K562 (cell line): ENCODE results near the gene ARHGAP42. TPM values are rescaled to one million over a fixed set of nuclear protein-coding genes. Genes with fewer than 3 reads are reported as not detected.

ENCODE experiments used
- ATAC-seq: fragments of 200-7000 bp; cut with Tn5 transposase; 3 replicates; pipeline ENCODE4 v1.9.1; 2020; ENCODE audit warnings: moderate library complexity
- BruUV-seq: library from RNA; stranded (reverse); fragments of 400-500 nt; replicated peaks from 2 replicates; lab custom pipeline; 2021; lab: Mats Ljungman, UMichigan
- CTCF ChIA-PET: fragments of 300-600 bp; formaldehyde crosslinking; extraction: SDS; loops from one replicate; lab custom pipeline; 2021; ENCODE audit warnings: low intra/inter-chr PET ratio; lab: Yijun Ruan, JAX
- POLR2A ChIA-PET: fragments of 300-600, 350-650 bp; sonication (Branson Sonifier 250); formaldehyde crosslinking; extraction: SDS; loops from one replicate; lab custom pipeline; 2021; ENCODE audit warnings: antibody characterized with exemption, inconsistent platforms; lab: Yijun Ruan, JAX
- DNase-seq, 4 experiments: peaks; one replicate each; pipeline versions ENCODE4 v3.0.0 to v3.0.0-alpha.2; 2011 to 2018; ENCODE audit warnings: low spot score in 3 of 4, mixed read lengths in 3 of 4; ENCODE audit errors: extremely low read depth in 1 of 4
- FAIRE-seq: peaks from 2 replicates; lab custom pipeline; 2011; peaks lifted over from hg19 to GRCh38; lab: Jason Lieb, UNC
- H2AFZ ChIP-seq: 2 replicates; pipeline ENCODE4 v1.6.0; 2011; ENCODE audit warnings: low read depth, low read length, control low read depth, inconsistent platforms
- H3K27ac ChIP-seq: fragments of 200-600 bp; 3 replicates; pipeline ENCODE4 v1.8.0; 2011; ENCODE audit warnings: low read depth, mild to moderate bottlenecking, control low read depth, inconsistent platforms, low read length, moderate library complexity, mixed read lengths; ENCODE audit errors: extremely low read depth
- H3K27me3 ChIP-seq, 2 experiments: fragments of 300-600 bp in 1 of 2; 2 replicates in 1 of 2; 3 replicates in 1 of 2; pipeline versions ENCODE4 v1.6.0 to v1.8.0; 2011; ENCODE audit warnings: inconsistent platforms in 2 of 2, low read length in 2 of 2, mild to moderate bottlenecking in 1 of 2, mixed read lengths in 1 of 2, moderate library complexity in 1 of 2; ENCODE audit not compliant: control insufficient read depth in 2 of 2, insufficient read depth in 2 of 2
- H3K36me3 ChIP-seq: fragments of 300-600 bp; 3 replicates; pipeline ENCODE4 v1.8.0; 2011; ENCODE audit warnings: mild to moderate bottlenecking, low read length, inconsistent platforms; ENCODE audit not compliant: control insufficient read depth, insufficient read depth
- H3K4me1 ChIP-seq, 2 experiments: fragments of 200-600 bp in 1 of 2; replicated peaks in 1 of 2; 2 replicates in 1 of 2; 3 replicates in 1 of 2; pipeline versions ENCODE4 v1.5.1 to v1.8.0; 2011; ENCODE audit warnings: inconsistent platforms in 2 of 2, low read length in 2 of 2, mild to moderate bottlenecking in 1 of 2, mixed read lengths in 1 of 2, moderate library complexity in 1 of 2; ENCODE audit not compliant: control insufficient read depth in 2 of 2, insufficient read depth in 2 of 2
- H3K4me2 ChIP-seq: 2 replicates; pipeline ENCODE4 v1.6.1; 2011; ENCODE audit warnings: low read length, control low read depth, inconsistent platforms, mixed read lengths; ENCODE audit not compliant: insufficient read depth
- H3K4me3 ChIP-seq: fragments of 200-600 bp; sonication (generic), shearing (Covaris generic); 2 replicates; pipeline ENCODE4 v1.5.1; 2016; ENCODE audit warnings: control low read depth, inconsistent platforms
- H3K79me2 ChIP-seq: fragments of 200-600 bp; 3 replicates; pipeline ENCODE4 v1.8.0; 2011; ENCODE audit warnings: low read length, inconsistent platforms; ENCODE audit not compliant: control insufficient read depth, insufficient read depth
- H3K9ac ChIP-seq, 2 experiments: 2 replicates each; pipeline versions ENCODE4 v1.6.0 to v1.6.1; 2011; ENCODE audit warnings: low read depth in 2 of 2, low read length in 2 of 2, control low read depth in 1 of 2, inconsistent platforms in 1 of 2, mild to moderate bottlenecking in 1 of 2, mixed read lengths in 1 of 2; ENCODE audit not compliant: insufficient read depth in 1 of 2
- H3K9me1 ChIP-seq: one replicate; pipeline ENCODE4 v1.6.0; 2011; ENCODE audit warnings: inconsistent platforms, mild to moderate bottlenecking, low read length, moderate library complexity; ENCODE audit not compliant: control insufficient read depth, insufficient read depth
- H3K9me3 ChIP-seq: replicated peaks from 2 replicates; pipeline ENCODE4 v1.5.1; 2011; ENCODE audit warnings: low read depth, low read length, inconsistent platforms; ENCODE audit not compliant: control insufficient read depth, insufficient read depth
- H4K20me1 ChIP-seq: replicated peaks from 2 replicates; pipeline ENCODE4 v1.6.1; 2011; ENCODE audit warnings: low read length, inconsistent platforms, mixed read lengths; ENCODE audit not compliant: control insufficient read depth, insufficient read depth
- CBX3 ChIP-seq, 2 experiments: IDR thresholded peaks; 1 replicate in 1 of 2; 2 replicates in 1 of 2; pipeline ENCODE4 v1.6.1; 2012; ENCODE audit warnings: inconsistent platforms in 2 of 2, low read length in 2 of 2, borderline replicate concordance in 1 of 2, control low read depth in 1 of 2
- ETV6 ChIP-seq, 3 experiments: fragments of 150-350 bp in 1 of 3; sonication (generic) in 1 of 3; formaldehyde crosslinking in 1 of 3; IDR thresholded peaks; 2 replicates each; pipeline versions ENCODE4 v1.6.1 to v1.8.0; 2014 to 2022; ENCODE audit warnings: borderline replicate concordance in 2 of 3, low read depth in 2 of 3, antibody characterized with exemption in 1 of 3, low read length in 1 of 3, mild to moderate bottlenecking in 1 of 3, missing genetic modification reagents in 1 of 3
- GABPA ChIP-seq: fragments of 200-800 bp; sonication (Bioruptor generic); conservative IDR thresholded peaks from 2 replicates; pipeline ENCODE4 v1.6.1; 2016; ENCODE audit warnings: low read depth, missing genetic modification characterization, missing compliant biosample characterization
- IFI16 ChIP-seq: fragments of 250-450 bp; sonication (Bioruptor Pico); IDR thresholded peaks from 2 replicates; pipeline ENCODE4 v2.1.2; 2022; ENCODE audit warnings: mild to moderate bottlenecking, inconsistent platforms
- MCM7 ChIP-seq, 2 experiments: fragments of 450-650 bp; IDR thresholded peaks; 2 replicates each; pipeline ENCODE4 v1.6.1; 2016 to 2018
- NFYB ChIP-seq: IDR thresholded peaks from 2 replicates; pipeline ENCODE4 v1.6.1; 2011; ENCODE audit warnings: mild to moderate bottlenecking, moderate library complexity; ENCODE audit not compliant: insufficient read length; ENCODE audit errors: extremely low read depth
- PHB2 ChIP-seq: fragments of 450-650 bp; IDR thresholded peaks from 2 replicates; pipeline ENCODE4 v1.6.1; 2017; ENCODE audit warnings: low read depth
- SPI1 ChIP-seq: IDR thresholded peaks from 2 replicates; pipeline ENCODE4 v1.6.1; 2011; ENCODE audit warnings: low read depth, low read length, control low read depth, borderline replicate concordance
- TBL1XR1 ChIP-seq, 2 experiments: IDR thresholded peaks; 2 replicates each; pipeline ENCODE4 v1.6.1; 2012; ENCODE audit warnings: improper control_type of control experiment in 2 of 2, low read length in 2 of 2, mild to moderate bottlenecking in 1 of 2
- ZBED1 ChIP-seq: IDR thresholded peaks from 2 replicates; pipeline ENCODE4 v1.6.1; 2014
- ZNF174 ChIP-seq: fragments of 250-450 bp; sonication (Bioruptor Pico); IDR thresholded peaks from 2 replicates; pipeline ENCODE4 v1.4.0; 2020; ENCODE audit warnings: mild to moderate bottlenecking
- ZNF232 ChIP-seq: sonication (generic); formaldehyde crosslinking; IDR thresholded peaks from 2 replicates; pipeline ENCODE4 v1.8.0; 2022; ENCODE audit warnings: mild to moderate bottlenecking, missing genetic modification reagents
- ZNF324 ChIP-seq: fragments of 250-450 bp; sonication (Bioruptor Pico); IDR thresholded peaks from 2 replicates; pipeline ENCODE4 v1.4.0; 2020; ENCODE audit warnings: mild to moderate bottlenecking
- ZNF41 ChIP-seq: fragments of 250-450 bp; sonication (Bioruptor Pico); conservative IDR thresholded peaks from 2 replicates; pipeline ENCODE4 v1.4.0; 2020; ENCODE audit warnings: mild to moderate bottlenecking
- ZNF445 ChIP-seq: fragments of 250-450 bp; sonication (Bioruptor Pico); IDR thresholded peaks from 2 replicates; pipeline ENCODE4 v1.4.0; 2020; ENCODE audit warnings: low read depth, mild to moderate bottlenecking, moderate library complexity
- in situ Hi-C: fragments of 300-500 bp; cut with MboI; formaldehyde crosslinking; loops from 4 replicates; pipeline ENCODE4 v1.15.0; 2018; ENCODE audit warnings: inconsistent platforms, mixed read lengths
- intact Hi-C: fragments of 100-400 bp; cut with micrococcal nuclease; formaldehyde crosslinking; loops from 2 replicates; pipeline ENCODE4 v1.14.2; 2022
- polyA plus RNA-seq, 8 experiments: library from polyadenylated mRNA; depleted of rRNA in 4 of 8; stranded (reverse) in 5 of 8; unstranded in 3 of 8; fragments of >200 nt; fragmentation: Nextera tagmentation in 2 of 8; fragmentation: Illumina TruSeq in 1 of 8; extraction: Ambion mirVana in 2 of 8; extraction: Trizol in 1 of 8; gene quantifications; 2 replicates each; pipeline versions ENCODE4 v1.2.1 to v1.2.3, GENCODE V29; 2011 to 2014; ENCODE audit warnings: inconsistent platforms in 1 of 8, missing spikeins in 1 of 8
- total RNA-seq, 7 experiments: library from RNA; depleted of rRNA in 6 of 7; stranded (reverse); fragments of >200 nt in 6 of 7; fragmentation: Illumina TruSeq in 2 of 7; extraction: Trizol in 2 of 7; gene quantifications; 2 replicates each; pipeline versions ENCODE4 v1.2.1 to v1.2.3, GENCODE V29; 2011 to 2021; ENCODE audit warnings: low replicate concordance in 1 of 7
- TF ChIP-seq, protein P1 (sequence below): sonication (generic); IDR thresholded peaks from 2 replicates; pipeline ENCODE4 v1.6.1; 2016
- TF ChIP-seq, protein P2 (sequence below): IDR thresholded peaks from 3 replicates; pipeline ENCODE4 v1.6.1; 2011; ENCODE audit warnings: borderline replicate concordance, mild to moderate bottlenecking, moderate library complexity; ENCODE audit not compliant: insufficient read length; ENCODE audit errors: extremely low read depth
- TF ChIP-seq, protein P3 (sequence below): fragments of 200-400 bp; formaldehyde crosslinking; IDR thresholded peaks from 2 replicates; pipeline ENCODE4 v1.6.1; 2017; ENCODE audit warnings: mild to moderate bottlenecking, low read depth, low read length, moderate library complexity

ARHGAP42 gene
- total and polyA plus RNA-seq, 9 of the 15 experiments (the other 6 are each of a cell fraction or from before 2014, with no cell fraction given), result 0.95 to 6.1 (median 2.4) TPM

DNA sequence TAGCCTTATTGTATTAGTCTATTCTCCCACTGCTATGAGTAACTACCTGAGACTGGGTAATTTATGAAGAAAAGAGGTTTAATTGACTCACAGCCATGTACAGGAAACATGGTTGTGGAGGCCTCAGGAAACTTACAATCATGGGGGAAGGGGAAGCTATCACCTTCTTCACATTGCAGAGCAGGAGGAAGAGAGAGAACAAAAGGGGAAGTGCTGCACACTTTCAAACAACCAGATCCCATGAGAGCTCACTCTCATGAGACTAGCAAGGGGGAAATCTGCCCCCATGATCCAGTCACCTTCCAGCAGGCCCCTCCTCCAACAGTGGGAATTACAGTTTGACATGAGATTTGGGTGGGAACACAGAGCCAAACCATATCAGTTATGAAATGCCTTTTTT lies 179.4 kb downstream of the ARHGAP42 start:
- no peaks in the 10 kb centered on the region for H4K20me1 ChIP-seq
- H3K9me3 ChIP-seq, result peaks cover 2% of the 10 kb centered on the region; the same call in 1 of the 2 replicates
- H3K9me1 ChIP-seq, result no peaks in the 10 kb centered on the region
- in situ Hi-C loops, result no loop called here
- no peaks in the 10 kb centered on the region; the same call in 1 of the 3 replicates for H3K36me3 ChIP-seq
- H3K79me2 ChIP-seq, result no peaks in the 10 kb centered on the region
- BruUV-seq, result no TSS peak
- H3K4me2 ChIP-seq, result no peak overlapping the region
- H2AFZ ChIP-seq, result peak overlapping the region; percentile 72
- H3K4me3 ChIP-seq, result no peak overlapping the region
- CTCF ChIA-PET, result no interaction called here
- peak overlapping the region; percentile 34; the same call in 2 of the 3 replicates for H3K27ac ChIP-seq
- no peak for FAIRE-seq
- DNase-seq, result no peak
- no peak overlapping the region for H3K9ac ChIP-seq
- H3K4me1 ChIP-seq, result peaks cover 0 to 20% of the 10 kb centered on the region in 2 experiments; a peak in 2 of 5 replicates
- no peak for ATAC-seq
- POLR2A ChIA-PET, result interaction anchor here (1.6 kb wide), 1 partner anchor 11 kb away, joined by 4 read pairs; no protein-coding TSS in a partner anchor
- intact Hi-C loops, result no loop called here
- H3K27me3 ChIP-seq, result no peaks in the 10 kb centered on the region
- TF ChIP-seq ZNF41 (CRISPR knock-in tag) (no peak), ZBED1 (no peak), GABPA (0 out of 2 replicates have a peak, but pooled peaks have one; percentile 6), ZNF445 (CRISPR knock-in tag) (no peak), ETV6 (IDR thresholded peaks at IDR 0.05; ENCODE audit: borderline replicate concordance in 1 of 2, low read depth in 2 of 2, low read length in 1 of 2) (0 out of 4 replicates have a peak, but pooled peaks of 1 of the 2 experiments have one; percentile 43), ETV6 (CRISPR knock-in tag; IDR thresholded peaks at IDR 0.05; ENCODE audit: borderline replicate concordance) (no peak), CBX3 (IDR thresholded peaks at IDR 0.05; ENCODE audit: borderline replicate concordance in 1 of 2, low read length in 2 of 2) (no peak), SPI1 (peak; percentile 97), TBL1XR1 (IDR thresholded peaks at IDR 0.05; ENCODE audit: low read length in 2 of 2) (no peak), MCM7 (IDR thresholded peaks at IDR 0.05) (no peak), PHB2 (no peak), ZNF324 (CRISPR knock-in tag) (no peak), ZNF232 (no peak), IFI16 (CRISPR knock-in tag) (no peak), NFYB (no peak), ZNF174 (CRISPR knock-in tag) (no peak)
- TF ChIP-seq, protein P1, sequence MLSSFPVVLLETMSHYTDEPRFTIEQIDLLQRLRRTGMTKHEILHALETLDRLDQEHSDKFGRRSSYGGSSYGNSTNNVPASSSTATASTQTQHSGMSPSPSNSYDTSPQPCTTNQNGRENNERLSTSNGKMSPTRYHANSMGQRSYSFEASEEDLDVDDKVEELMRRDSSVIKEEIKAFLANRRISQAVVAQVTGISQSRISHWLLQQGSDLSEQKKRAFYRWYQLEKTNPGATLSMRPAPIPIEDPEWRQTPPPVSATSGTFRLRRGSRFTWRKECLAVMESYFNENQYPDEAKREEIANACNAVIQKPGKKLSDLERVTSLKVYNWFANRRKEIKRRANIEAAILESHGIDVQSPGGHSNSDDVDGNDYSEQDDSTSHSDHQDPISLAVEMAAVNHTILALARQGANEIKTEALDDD, result 0 out of 2 replicates have a peak, but pooled peaks have one; percentile 14
- TF ChIP-seq, protein P2, sequence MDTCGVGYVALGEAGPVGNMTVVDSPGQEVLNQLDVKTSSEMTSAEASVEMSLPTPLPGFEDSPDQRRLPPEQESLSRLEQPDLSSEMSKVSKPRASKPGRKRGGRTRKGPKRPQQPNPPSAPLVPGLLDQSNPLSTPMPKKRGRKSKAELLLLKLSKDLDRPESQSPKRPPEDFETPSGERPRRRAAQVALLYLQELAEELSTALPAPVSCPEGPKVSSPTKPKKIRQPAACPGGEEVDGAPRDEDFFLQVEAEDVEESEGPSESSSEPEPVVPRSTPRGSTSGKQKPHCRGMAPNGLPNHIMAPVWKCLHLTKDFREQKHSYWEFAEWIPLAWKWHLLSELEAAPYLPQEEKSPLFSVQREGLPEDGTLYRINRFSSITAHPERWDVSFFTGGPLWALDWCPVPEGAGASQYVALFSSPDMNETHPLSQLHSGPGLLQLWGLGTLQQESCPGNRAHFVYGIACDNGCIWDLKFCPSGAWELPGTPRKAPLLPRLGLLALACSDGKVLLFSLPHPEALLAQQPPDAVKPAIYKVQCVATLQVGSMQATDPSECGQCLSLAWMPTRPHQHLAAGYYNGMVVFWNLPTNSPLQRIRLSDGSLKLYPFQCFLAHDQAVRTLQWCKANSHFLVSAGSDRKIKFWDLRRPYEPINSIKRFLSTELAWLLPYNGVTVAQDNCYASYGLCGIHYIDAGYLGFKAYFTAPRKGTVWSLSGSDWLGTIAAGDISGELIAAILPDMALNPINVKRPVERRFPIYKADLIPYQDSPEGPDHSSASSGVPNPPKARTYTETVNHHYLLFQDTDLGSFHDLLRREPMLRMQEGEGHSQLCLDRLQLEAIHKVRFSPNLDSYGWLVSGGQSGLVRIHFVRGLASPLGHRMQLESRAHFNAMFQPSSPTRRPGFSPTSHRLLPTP, result no peak
- TF ChIP-seq, protein P3, sequence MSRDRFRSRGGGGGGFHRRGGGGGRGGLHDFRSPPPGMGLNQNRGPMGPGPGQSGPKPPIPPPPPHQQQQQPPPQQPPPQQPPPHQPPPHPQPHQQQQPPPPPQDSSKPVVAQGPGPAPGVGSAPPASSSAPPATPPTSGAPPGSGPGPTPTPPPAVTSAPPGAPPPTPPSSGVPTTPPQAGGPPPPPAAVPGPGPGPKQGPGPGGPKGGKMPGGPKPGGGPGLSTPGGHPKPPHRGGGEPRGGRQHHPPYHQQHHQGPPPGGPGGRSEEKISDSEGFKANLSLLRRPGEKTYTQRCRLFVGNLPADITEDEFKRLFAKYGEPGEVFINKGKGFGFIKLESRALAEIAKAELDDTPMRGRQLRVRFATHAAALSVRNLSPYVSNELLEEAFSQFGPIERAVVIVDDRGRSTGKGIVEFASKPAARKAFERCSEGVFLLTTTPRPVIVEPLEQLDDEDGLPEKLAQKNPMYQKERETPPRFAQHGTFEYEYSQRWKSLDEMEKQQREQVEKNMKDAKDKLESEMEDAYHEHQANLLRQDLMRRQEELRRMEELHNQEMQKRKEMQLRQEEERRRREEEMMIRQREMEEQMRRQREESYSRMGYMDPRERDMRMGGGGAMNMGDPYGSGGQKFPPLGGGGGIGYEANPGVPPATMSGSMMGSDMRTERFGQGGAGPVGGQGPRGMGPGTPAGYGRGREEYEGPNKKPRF, result no peak
